ENCODE data around the gene GDI2. TPM values are rescaled to one million over a fixed set of nuclear protein-coding genes. Genes with fewer than 3 reads are reported as not detected.
"Not testable (repeated sequence)": the region's sequence is repeated elsewhere in the genome, so short reads cannot be mapped to it uniquely, and the experiment has no call there.

GDI2 gene
- polyA plus RNA-seq, 1 donor, result 212 TPM

- DNase-seq, result no peak
Measured at GRCh38 chr10:5827841-5828240, 14.6 kb upstream of the GDI2 start.

- not testable (repeated sequence) for DNase-seq
Measured at GRCh38 chr10:5826511-5826910, 13.3 kb upstream of the GDI2 start.

GRCh38 chr10:5818894-5819293 lies 5.7 kb upstream of the GDI2 start:
- DNase-seq, result no peak

GRCh38 chr10:5818048-5818331 lies 4.8 kb upstream of the GDI2 start:
- no peak for DNase-seq

GRCh38 chr10:5817322-5818047 lies 4.3 kb upstream of the GDI2 start:
- DNase-seq, result no peak

GRCh38 chr10:5816170-5816569 lies 2.9 kb upstream of the GDI2 start:
- DNase-seq, result no peak

- DNase-seq, result no peak
Measured at GRCh38 chr10:5814110-5815107, 1.2 kb upstream of the GDI2 start.

- no peak for DNase-seq
Measured at GRCh38 chr10:5813091-5813340, 218 bp downstream of the GDI2 start.

- DNase-seq, result peak; percentile 47
Measured at GRCh38 chr10:5812283-5813090, 747 bp downstream of the GDI2 start.

- no peak for DNase-seq
Measured at GRCh38 chr10:5811387-5811821, 1.8 kb downstream of the GDI2 start.

- no peak for DNase-seq
Measured at GRCh38 chr10:5810225-5810624, 3.0 kb downstream of the GDI2 start.

- DNase-seq, result no peak
Measured at GRCh38 chr10:5809527-5810154, 3.6 kb downstream of the GDI2 start.

GRCh38 chr10:5808783-5809392 lies 4.3 kb downstream of the GDI2 start:
- not testable (repeated sequence) for DNase-seq

- no peak for DNase-seq
Measured at GRCh38 chr10:5806745-5807144, 6.5 kb downstream of the GDI2 start.

- DNase-seq, result no peak
Measured at GRCh38 chr10:5805711-5806110, 7.5 kb downstream of the GDI2 start.

GRCh38 chr10:5805260-5805659 lies 8.0 kb downstream of the GDI2 start:
- DNase-seq, result no peak

- DNase-seq, result no peak
Measured at GRCh38 chr10:5804386-5804785, 8.8 kb downstream of the GDI2 start.

- no peak for DNase-seq
Measured at GRCh38 chr10:5800782-5801181, 12.5 kb downstream of the GDI2 start.

- no peak for DNase-seq
Measured at GRCh38 chr10:5794236-5794635, 19.0 kb downstream of the GDI2 start.

GRCh38 chr10:5789626-5790025 lies 23.6 kb downstream of the GDI2 start:
- DNase-seq, result no peak

GRCh38 chr10:5788969-5789368 lies 24.3 kb downstream of the GDI2 start:
- DNase-seq, result no peak

- DNase-seq, result no peak
Measured at GRCh38 chr10:5783300-5783699, 29.9 kb downstream of the GDI2 start.
